NCI-H446 treated with DMSO at 0.1 percent for 48 hours (cell line): ENCODE results near the gene ISCU.
"Not testable (repeated sequence)": the region's sequence is repeated elsewhere in the genome, so short reads cannot be mapped to it uniquely, and the experiment has no call there.

Source experiments
- DNase-seq: peaks from one replicate; lab custom pipeline; 2025; lab: John Stamatoyannopoulos, UW

Gene ISCU

DNA sequence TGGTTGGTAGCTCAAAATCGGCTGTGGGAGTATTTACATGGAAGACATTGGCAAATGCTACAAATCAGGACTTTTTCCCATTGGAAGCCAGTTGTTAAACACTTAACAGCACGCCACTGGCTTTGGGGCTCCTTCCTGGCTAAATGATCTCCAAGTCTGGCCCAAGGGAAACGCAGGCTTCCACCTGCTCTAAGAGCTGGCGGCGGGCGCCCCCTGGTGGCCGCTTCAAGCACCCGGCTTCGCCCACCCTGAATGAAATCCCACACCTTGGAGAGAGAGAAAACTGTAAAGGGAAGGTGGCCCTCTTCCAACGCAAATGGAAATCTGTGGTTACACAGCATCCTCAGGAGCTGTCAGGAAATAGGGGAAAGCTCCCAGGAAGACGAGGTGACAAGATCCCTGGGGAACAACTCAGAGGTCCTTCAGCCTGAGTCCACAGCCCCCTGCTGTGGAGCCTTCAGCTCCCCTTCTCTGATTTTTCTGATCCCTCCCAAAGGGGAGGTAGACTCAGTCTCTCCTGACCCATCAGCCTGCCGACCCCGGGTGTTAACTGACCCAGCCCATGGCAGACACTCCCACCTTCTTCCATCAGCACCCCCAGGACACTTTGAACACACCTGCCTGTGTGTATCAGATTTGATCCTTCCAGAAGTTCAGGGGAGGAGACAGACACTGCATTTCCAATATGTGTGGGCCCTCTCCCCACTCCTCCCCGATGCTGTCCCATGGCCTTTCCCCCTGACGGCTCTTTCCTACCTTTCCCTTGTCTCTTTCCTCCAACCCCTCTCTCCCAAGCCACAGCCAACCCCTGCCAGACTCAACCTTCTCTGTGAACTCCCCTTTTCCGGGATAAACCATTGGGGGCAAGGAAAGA lies 55.9 kb downstream of the ISCU start:
- peak; percentile 42 for DNase-seq

DNA sequence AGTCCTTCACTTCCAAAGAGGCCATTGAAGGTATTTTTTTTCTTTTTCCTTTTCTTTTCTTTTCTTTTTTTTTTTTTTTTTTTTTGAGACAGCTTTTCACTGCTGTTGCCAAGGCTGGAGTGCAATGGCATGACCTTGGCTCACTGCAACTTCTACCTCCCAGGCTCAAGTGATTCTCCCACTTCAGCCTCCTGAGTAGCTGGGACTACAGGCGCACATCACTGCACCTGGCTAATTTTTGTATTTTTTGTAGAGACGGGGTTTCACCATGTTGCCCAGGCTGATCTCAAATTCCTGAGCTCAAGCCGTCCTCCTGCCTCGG lies 56.5 kb downstream of the ISCU start:
- DNase-seq = not testable (repeated sequence)
